OCI-LY3 (cell line): ENCODE measurements around the gene CLPTM1L.

Experiments used
- H2AFZ ChIP-seq: fragments of 200-600, 300-600 bp; shearing (Covaris generic); 2 replicates; pipeline ENCODE4 v1.6.0; 2014; ENCODE audit warnings: antibody characterized with exemption, low read depth, low read length
- H3K27ac ChIP-seq: fragments of 200-600, 300-600 bp; sonication (generic); 2 replicates; pipeline ENCODE4 v1.5.1; 2014; ENCODE audit warnings: mild to moderate bottlenecking, low read length, moderate library complexity, mixed read lengths
- H3K27me3 ChIP-seq: fragments of 200-600, 300-600 bp; sonication (generic); 2 replicates; pipeline ENCODE4 v1.6.1; 2014; ENCODE audit warnings: low read depth, low read length, mixed read lengths
- H3K36me3 ChIP-seq: fragments of 200-600, 300-600 bp; sonication (generic); replicated peaks from 2 replicates; pipeline ENCODE3; 2014; ENCODE audit warnings: low read depth, low read length, mixed read lengths
- H3K4me1 ChIP-seq: fragments of 300-600, 200-600 bp; sonication (generic); 2 replicates; pipeline ENCODE4 v1.6.1; 2014; ENCODE audit warnings: low read length, mixed read lengths
- H3K4me2 ChIP-seq: fragments of 200-600, 300-600 bp; sonication (generic); 2 replicates; pipeline ENCODE4 v1.6.1; 2014; ENCODE audit warnings: low read length, mixed read lengths
- H3K4me3 ChIP-seq: fragments of 300-600, 200-600 bp; sonication (generic); 2 replicates; pipeline ENCODE4 v1.5.1; 2014; ENCODE audit warnings: antibody characterized with exemption, mild to moderate bottlenecking, low read length, moderate library complexity
- H3K79me2 ChIP-seq: fragments of 300-600, 200-600 bp; shearing (Covaris generic); 2 replicates; pipeline ENCODE4 v1.6.1; 2014; ENCODE audit warnings: mild to moderate bottlenecking, low read length, mixed read lengths
- H3K9ac ChIP-seq: fragments of 300-600, 200-600 bp; shearing (Covaris generic); 2 replicates; pipeline ENCODE4 v1.6.0; 2014; ENCODE audit warnings: mild to moderate bottlenecking, low read length, moderate library complexity
- H3K9me3 ChIP-seq: fragments of 200-600, 300-600 bp; shearing (Covaris generic); 2 replicates; pipeline ENCODE4 v1.6.1; 2014; ENCODE audit warnings: low read length, mixed read lengths; ENCODE audit not compliant: insufficient read depth
- H4K20me1 ChIP-seq: fragments of 200-600, 300-600 bp; sonication (generic); 2 replicates; pipeline ENCODE4 v1.6.1; 2016; ENCODE audit warnings: low read length, mixed read lengths; ENCODE audit not compliant: insufficient read depth
- CTCF ChIP-seq: fragments of 200-600, 300-600 bp; sonication (generic); IDR thresholded peaks from 2 replicates; pipeline ENCODE4 v1.5.1; 2014; ENCODE audit warnings: antibody characterized with exemption, low read length, low read depth
- EZH2phosphoT487 ChIP-seq: fragments of 200-600 bp; shearing (Covaris generic); IDR thresholded peaks from 2 replicates; pipeline ENCODE4 v1.6.1; 2018; ENCODE audit warnings: antibody characterized with exemption, mixed run types, low read depth

Gene CLPTM1L

GRCh38 chr5:1311439-1312055, 33.4 kb downstream of the CLPTM1L start:
- Histone ChIP-seq H3K4me1 (peaks cover 42% of the 10 kb centered on the region), H3K9ac (no peak overlapping the region), H3K36me3 (no peaks in the 10 kb centered on the region), H2AFZ (no peak overlapping the region), H3K79me2 (no peaks in the 10 kb centered on the region), H3K9me3 (peaks cover 7% of the 10 kb centered on the region; the same call in 1 of the 2 replicates), H3K27ac (no peak overlapping the region), H4K20me1 (no peaks in the 10 kb centered on the region), H3K27me3 (no peaks in the 10 kb centered on the region), H3K4me3 (no peak overlapping the region), H3K4me2 (no peak overlapping the region)
- TF ChIP-seq CTCF (no peak), EZH2phosphoT487 (no peak)

DNA sequence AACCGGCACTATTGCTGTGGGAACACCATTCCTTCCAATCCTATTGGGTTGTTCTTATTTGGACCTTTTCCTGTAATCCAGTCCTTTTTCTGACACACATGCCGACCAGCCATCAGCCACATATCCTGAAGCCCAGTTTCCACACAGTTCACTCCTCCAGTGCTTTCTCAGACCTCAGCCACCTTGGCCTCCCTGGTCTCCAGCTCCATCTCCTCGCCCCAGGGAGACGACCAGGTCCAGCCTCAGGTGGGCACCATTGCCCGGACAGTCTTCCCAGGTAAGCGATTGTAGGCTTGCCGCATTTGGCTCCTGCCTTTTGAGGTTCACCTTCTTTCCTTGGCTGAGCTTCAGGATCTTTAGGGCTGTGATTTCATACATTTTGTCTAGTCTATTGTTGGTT, 34.8 kb downstream of the CLPTM1L start:
- Histone ChIP-seq H3K4me1 (peaks cover 28% of the 10 kb centered on the region), H3K9me3 (peaks cover 5% of the 10 kb centered on the region; the same call in 1 of the 2 replicates), H3K27ac (no peak overlapping the region), H3K4me3 (no peak overlapping the region), H4K20me1 (no peaks in the 10 kb centered on the region), H2AFZ (no peak overlapping the region), H3K4me2 (no peak overlapping the region), H3K27me3 (no peaks in the 10 kb centered on the region), H3K79me2 (no peaks in the 10 kb centered on the region), H3K36me3 (no peaks in the 10 kb centered on the region), H3K9ac (no peak overlapping the region)
- TF ChIP-seq CTCF (no peak), EZH2phosphoT487 (no peak)

DNA sequence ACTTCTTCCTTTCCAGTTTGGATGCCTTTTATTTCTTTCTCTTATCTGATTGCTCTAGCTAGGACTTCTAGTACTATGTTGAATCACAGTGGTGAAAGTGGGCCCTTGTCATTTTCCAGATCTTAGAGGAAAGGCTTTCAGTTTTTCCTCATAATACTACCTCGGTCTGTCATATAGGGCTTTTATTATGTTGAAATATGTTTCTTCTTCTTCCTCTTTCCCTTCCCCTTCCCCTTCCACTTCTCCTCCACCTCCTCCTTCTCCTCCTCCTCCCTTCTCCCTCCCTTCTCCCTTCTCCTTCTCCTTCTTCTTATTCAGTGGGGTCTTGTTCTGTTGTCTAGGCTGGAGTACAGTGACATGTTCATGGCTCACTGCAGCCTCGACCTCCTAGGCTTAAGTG, 40.9 kb downstream of the CLPTM1L start:
- Histone ChIP-seq H4K20me1 (no peaks in the 10 kb centered on the region), H2AFZ (no peak overlapping the region), H3K36me3 (no peaks in the 10 kb centered on the region), H3K27me3 (no peaks in the 10 kb centered on the region), H3K79me2 (no peaks in the 10 kb centered on the region), H3K4me2 (no peak overlapping the region), H3K9me3 (no peaks in the 10 kb centered on the region), H3K27ac (no peak overlapping the region), H3K4me3 (no peak overlapping the region), H3K9ac (no peak overlapping the region), H3K4me1 (peaks cover 3% of the 10 kb centered on the region; the same call in 1 of the 2 replicates)
- TF ChIP-seq EZH2phosphoT487 (no peak), CTCF (no peak)

DNA sequence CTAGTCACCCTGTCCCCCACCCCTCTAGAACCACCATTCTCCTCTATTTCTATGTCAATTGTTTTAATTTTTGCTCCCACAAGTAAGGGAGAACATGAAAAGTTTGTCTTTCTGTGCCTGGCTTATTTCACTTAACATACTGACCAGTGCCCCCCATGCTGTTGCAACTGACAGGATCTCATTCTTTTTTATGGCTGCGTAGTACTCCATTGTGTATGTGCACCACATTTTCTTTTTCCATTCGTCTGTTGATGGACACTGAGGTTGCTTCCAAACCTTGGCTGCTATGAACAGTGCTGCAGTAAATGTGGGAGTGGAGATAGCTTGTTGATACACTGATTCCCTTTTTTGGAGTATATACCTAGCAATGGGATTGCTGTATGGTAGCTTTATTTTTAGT, 42.6 kb downstream of the CLPTM1L start:
- Histone ChIP-seq H3K27ac (no peak overlapping the region), H3K4me2 (no peak overlapping the region), H3K4me1 (peaks cover 4% of the 10 kb centered on the region; the same call in 1 of the 2 replicates), H3K9ac (no peak overlapping the region), H3K4me3 (no peak overlapping the region), H3K79me2 (no peaks in the 10 kb centered on the region), H3K36me3 (no peaks in the 10 kb centered on the region), H4K20me1 (no peaks in the 10 kb centered on the region), H3K27me3 (no peaks in the 10 kb centered on the region), H3K9me3 (no peaks in the 10 kb centered on the region), H2AFZ (no peak overlapping the region)
- TF ChIP-seq CTCF = no peak
- TF ChIP-seq EZH2phosphoT487 = no peak
